ENCODE data around the gene PTTG2.

Gene PTTG2

GRCh38 chr4:37946503-37947179 is 13.6 kb upstream of the PTTG2 start:
- no peak for TF ChIP-seq FOXM1 (IDR thresholded peaks at IDR 0.05; ENCODE audit: borderline replicate concordance, low read depth)
- TF ChIP-seq ZBTB7A (IDR thresholded peaks at IDR 0.05; ENCODE audit: low read depth), result no peak
- no peak for TF ChIP-seq CREB1 (IDR thresholded peaks at IDR 0.05; ENCODE audit: low read depth)
- TF ChIP-seq REST (IDR thresholded peaks at IDR 0.05; ENCODE audit: low read depth), result no peak
- TF ChIP-seq YY1 (IDR thresholded peaks at IDR 0.05; ENCODE audit: low read depth), result no peak

GRCh38 chr4:37948542-37948941 is 11.7 kb upstream of the PTTG2 start:
- TF ChIP-seq EGR1 (IDR thresholded peaks at IDR 0.05) (no peak), REST (IDR thresholded peaks at IDR 0.05; ENCODE audit: low read depth) (no peak), NFIC (IDR thresholded peaks at IDR 0.05) (peak; percentile 27; the same call in 1 of the 2 replicates), TEAD4 (IDR thresholded peaks at IDR 0.05) (no peak), EP300 (IDR thresholded peaks at IDR 0.05; ENCODE audit: borderline replicate concordance) (no peak), ZBTB7A (IDR thresholded peaks at IDR 0.05; ENCODE audit: low read depth) (no peak), CEBPB (IDR thresholded peaks at IDR 0.05) (peak; percentile 66; the same call in 1 of the 2 replicates)

- TF ChIP-seq CREB1 (IDR thresholded peaks at IDR 0.05; ENCODE audit: low read depth) (no peak), NFIC (IDR thresholded peaks at IDR 0.05) (peak; percentile 38; the same call in 1 of the 2 replicates)
Observed at GRCh38 chr4:37949636-37950426, 10.4 kb upstream of the PTTG2 start.

GRCh38 chr4:37951461-37952352 is 8.5 kb upstream of the PTTG2 start:
- TF ChIP-seq CEBPB (IDR thresholded peaks at IDR 0.05), result no peak
- no peak for TF ChIP-seq RAD21 (IDR thresholded peaks at IDR 0.05; ENCODE audit: low read depth)
- TF ChIP-seq USF1 (IDR thresholded peaks at IDR 0.05), result no peak
- no peak for TF ChIP-seq TAF1 (IDR thresholded peaks at IDR 0.05; ENCODE audit: low read depth)
- no peak for TF ChIP-seq REST (IDR thresholded peaks at IDR 0.05; ENCODE audit: low read depth)
- TF ChIP-seq YY1 (IDR thresholded peaks at IDR 0.05; ENCODE audit: low read depth), result no peak
- TF ChIP-seq NFIC (IDR thresholded peaks at IDR 0.05), result no peak
- TF ChIP-seq EGR1 (IDR thresholded peaks at IDR 0.05), result no peak
- TF ChIP-seq FOXM1 (IDR thresholded peaks at IDR 0.05; ENCODE audit: borderline replicate concordance, low read depth), result no peak
- no peak for TF ChIP-seq MAX (IDR thresholded peaks at IDR 0.05)

GRCh38 chr4:37953156-37953555 is 7.0 kb upstream of the PTTG2 start:
- no peak for TF ChIP-seq CREB1 (IDR thresholded peaks at IDR 0.05; ENCODE audit: low read depth)
- TF ChIP-seq CEBPB (IDR thresholded peaks at IDR 0.05), result no peak
- no peak for TF ChIP-seq TAF1 (IDR thresholded peaks at IDR 0.05; ENCODE audit: low read depth)
- TF ChIP-seq FOXM1 (IDR thresholded peaks at IDR 0.05; ENCODE audit: borderline replicate concordance, low read depth), result no peak
- TF ChIP-seq MAX (IDR thresholded peaks at IDR 0.05), result no peak
- TF ChIP-seq EGR1 (IDR thresholded peaks at IDR 0.05), result no peak
- no peak for TF ChIP-seq TCF12 (IDR thresholded peaks at IDR 0.05; ENCODE audit: low read depth)
- TF ChIP-seq NFIC (IDR thresholded peaks at IDR 0.05), result no peak
- no peak for TF ChIP-seq EP300 (IDR thresholded peaks at IDR 0.05; ENCODE audit: borderline replicate concordance)
- no peak for TF ChIP-seq YY1 (IDR thresholded peaks at IDR 0.05; ENCODE audit: low read depth)
- TF ChIP-seq USF1 (IDR thresholded peaks at IDR 0.05), result no peak
- no peak for TF ChIP-seq REST (IDR thresholded peaks at IDR 0.05; ENCODE audit: low read depth)
- TF ChIP-seq TEAD4 (IDR thresholded peaks at IDR 0.05), result no peak
- TF ChIP-seq RAD21 (IDR thresholded peaks at IDR 0.05; ENCODE audit: low read depth), result no peak
- no peak for TF ChIP-seq ZBTB7A (IDR thresholded peaks at IDR 0.05; ENCODE audit: low read depth)
